ENCODE measurements around the gene SDR42E2. TPM values are rescaled to one million over a fixed set of nuclear protein-coding genes. Genes with fewer than 3 reads are reported as not detected.

The SDR42E2 gene
- not detected for total RNA-seq (2021; fragmentation: NEBNext Ultra II Directional; extraction: Animal tissue kit (Norgen Biotek cat#: 25700))
- long read RNA-seq = 0 reads

DNA sequence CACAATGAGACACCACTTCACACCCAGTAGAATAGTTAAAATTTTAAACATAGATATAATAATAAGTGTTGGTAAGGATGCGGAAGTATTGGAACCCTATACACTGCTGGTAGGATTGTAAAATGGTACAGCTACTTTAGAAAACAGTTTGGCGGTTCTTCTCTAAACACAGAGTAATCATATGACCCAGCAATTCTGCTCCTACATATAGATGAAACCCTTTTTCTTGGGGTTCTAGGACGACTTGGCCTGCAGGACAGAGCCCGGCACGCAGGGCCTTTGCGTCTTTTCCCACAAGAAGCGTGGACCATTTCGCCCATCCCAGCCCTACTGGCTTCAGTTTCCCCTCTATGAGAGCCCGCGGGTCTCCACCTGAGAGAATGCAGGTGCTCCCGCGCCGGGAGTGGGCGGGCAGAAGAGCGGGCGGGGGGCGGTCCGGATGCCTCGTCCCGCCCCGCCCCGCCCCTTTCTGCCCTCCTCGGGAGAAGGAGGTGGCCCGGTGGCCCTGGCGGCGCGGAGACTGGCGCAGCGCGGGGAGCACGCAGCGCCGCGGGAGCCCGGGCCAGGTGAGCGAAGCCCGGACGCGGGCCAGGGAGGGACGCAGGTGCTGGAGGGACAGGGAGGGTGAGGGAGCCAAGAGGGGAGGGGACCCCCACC, at the start of gene SDR42E2:
Gene SDR42E2, plus strand, starts transcription at position 508 of the 657 bp plus-strand sequence. CDS start 3,077 bp downstream, outside the sequence.
- H3K27me3 Mint-ChIP-seq (ENCODE audit: insufficient read depth) = peaks cover 25% of the 10 kb centered on the region
- DNase-seq = no peak
- no peaks in the 10 kb centered on the region for H3K36me3 Mint-ChIP-seq (ENCODE audit: low read depth)
- TF ChIP-seq, protein P1, sequence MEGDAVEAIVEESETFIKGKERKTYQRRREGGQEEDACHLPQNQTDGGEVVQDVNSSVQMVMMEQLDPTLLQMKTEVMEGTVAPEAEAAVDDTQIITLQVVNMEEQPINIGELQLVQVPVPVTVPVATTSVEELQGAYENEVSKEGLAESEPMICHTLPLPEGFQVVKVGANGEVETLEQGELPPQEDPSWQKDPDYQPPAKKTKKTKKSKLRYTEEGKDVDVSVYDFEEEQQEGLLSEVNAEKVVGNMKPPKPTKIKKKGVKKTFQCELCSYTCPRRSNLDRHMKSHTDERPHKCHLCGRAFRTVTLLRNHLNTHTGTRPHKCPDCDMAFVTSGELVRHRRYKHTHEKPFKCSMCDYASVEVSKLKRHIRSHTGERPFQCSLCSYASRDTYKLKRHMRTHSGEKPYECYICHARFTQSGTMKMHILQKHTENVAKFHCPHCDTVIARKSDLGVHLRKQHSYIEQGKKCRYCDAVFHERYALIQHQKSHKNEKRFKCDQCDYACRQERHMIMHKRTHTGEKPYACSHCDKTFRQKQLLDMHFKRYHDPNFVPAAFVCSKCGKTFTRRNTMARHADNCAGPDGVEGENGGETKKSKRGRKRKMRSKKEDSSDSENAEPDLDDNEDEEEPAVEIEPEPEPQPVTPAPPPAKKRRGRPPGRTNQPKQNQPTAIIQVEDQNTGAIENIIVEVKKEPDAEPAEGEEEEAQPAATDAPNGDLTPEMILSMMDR (IDR thresholded peaks at IDR 0.05) = no peak
- H3K9me3 Mint-ChIP-seq = peaks cover 5% of the 10 kb centered on the region; the same call in 1 of the 2 replicates
- H3K4me3 Mint-ChIP-seq = no peak within 1 kb of the TSS
- no peaks in the 10 kb centered on the region for H3K4me1 Mint-ChIP-seq (ENCODE audit: low read depth)
- H3K27ac Mint-ChIP-seq = no peak within 1 kb of the TSS

DNA sequence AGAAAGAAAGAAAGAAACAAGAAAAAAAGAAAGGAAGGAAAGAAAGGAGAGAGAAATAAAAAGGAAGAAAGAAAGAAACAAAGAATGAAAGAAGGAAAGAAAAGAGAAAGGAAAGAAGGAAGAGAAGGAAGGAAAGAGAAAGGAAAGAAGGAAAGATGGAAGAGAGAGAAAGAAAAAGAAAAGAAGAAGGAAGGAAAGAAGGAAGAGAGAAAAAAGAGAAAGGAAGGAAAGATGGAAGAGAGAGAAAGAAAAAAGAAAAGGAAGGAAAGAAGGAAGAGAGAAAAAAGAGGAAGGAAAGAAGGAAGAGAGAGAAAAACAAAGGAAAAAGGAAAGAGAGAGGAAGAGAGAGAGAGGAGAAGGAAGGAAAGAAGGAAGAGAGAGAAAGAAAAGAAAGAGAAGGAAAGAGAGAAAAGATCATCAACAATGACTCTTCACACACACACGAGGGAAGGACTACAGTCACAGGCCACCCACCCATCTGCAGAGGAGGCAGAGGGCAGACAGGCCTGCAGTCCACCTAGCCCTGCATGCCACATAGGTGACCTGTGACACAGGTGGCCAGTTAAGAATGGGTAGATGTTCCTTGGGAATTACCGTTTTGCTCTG, 46.1 kb upstream of the SDR42E2 start:
- no peak overlapping the region for H3K4me3 Mint-ChIP-seq
- H3K4me1 Mint-ChIP-seq (ENCODE audit: low read depth) = no peaks in the 10 kb centered on the region
- TF ChIP-seq, protein P1 (IDR thresholded peaks at IDR 0.05) = no peak
- no peak for DNase-seq
- H3K27me3 Mint-ChIP-seq (ENCODE audit: insufficient read depth) = peaks cover 22% of the 10 kb centered on the region
- H3K27ac Mint-ChIP-seq = no peak overlapping the region
- H3K36me3 Mint-ChIP-seq (ENCODE audit: low read depth) = no peaks in the 10 kb centered on the region
- H3K9me3 Mint-ChIP-seq = no peaks in the 10 kb centered on the region

- DNase-seq = no peak
- Mint-ChIP-seq H3K4me1 (ENCODE audit: low read depth) (no peaks in the 10 kb centered on the region), H3K36me3 (ENCODE audit: low read depth) (no peaks in the 10 kb centered on the region), H3K9me3 (no peaks in the 10 kb centered on the region), H3K27ac (no peak overlapping the region), H3K4me3 (no peak overlapping the region), H3K27me3 (ENCODE audit: insufficient read depth) (peaks cover 16% of the 10 kb centered on the region)
- TF ChIP-seq, protein P1 (IDR thresholded peaks at IDR 0.05) = no peak
These were observed 44.7 kb upstream of the SDR42E2 start for GRCh38 chr16:22117609-22118008.

GRCh38 chr16:22120440-22120839, 41.9 kb upstream of the SDR42E2 start:
- H3K4me1 Mint-ChIP-seq (ENCODE audit: low read depth) = no peaks in the 10 kb centered on the region
- H3K36me3 Mint-ChIP-seq (ENCODE audit: low read depth) = no peaks in the 10 kb centered on the region
- H3K9me3 Mint-ChIP-seq = no peaks in the 10 kb centered on the region
- H3K27ac Mint-ChIP-seq = no peak overlapping the region
- DNase-seq = no peak
- peaks cover 19% of the 10 kb centered on the region for H3K27me3 Mint-ChIP-seq (ENCODE audit: insufficient read depth)
- no peak overlapping the region for H3K4me3 Mint-ChIP-seq
- TF ChIP-seq, protein P1 (IDR thresholded peaks at IDR 0.05) = no peak

DNA sequence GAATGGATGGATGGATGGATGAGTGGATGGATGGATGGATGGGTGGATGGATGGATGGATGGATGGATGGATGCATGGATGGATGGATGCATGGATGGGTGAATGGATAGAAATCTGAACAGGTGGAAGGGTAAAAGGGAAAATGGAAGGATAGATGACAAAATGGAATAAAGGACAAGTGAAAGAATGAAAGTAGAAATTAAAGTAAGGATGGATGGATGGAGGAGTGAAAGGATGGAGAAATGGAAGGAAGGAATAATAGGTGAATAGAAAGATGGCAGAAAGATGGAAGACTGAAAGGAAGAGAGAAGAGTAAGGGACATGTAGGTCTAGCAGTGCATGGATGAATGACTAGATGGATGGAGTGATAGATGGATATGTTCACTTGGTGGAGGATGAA, 40.1 kb upstream of the SDR42E2 start:
- TF ChIP-seq, protein P1 (IDR thresholded peaks at IDR 0.05) = no peak
- DNase-seq = no peak
- H3K27me3 Mint-ChIP-seq (ENCODE audit: insufficient read depth) = peaks cover 13% of the 10 kb centered on the region
- H3K9me3 Mint-ChIP-seq = no peaks in the 10 kb centered on the region
- no peak overlapping the region for H3K27ac Mint-ChIP-seq
- H3K4me1 Mint-ChIP-seq (ENCODE audit: low read depth) = no peaks in the 10 kb centered on the region
- H3K36me3 Mint-ChIP-seq (ENCODE audit: low read depth) = no peaks in the 10 kb centered on the region
- H3K4me3 Mint-ChIP-seq = no peak overlapping the region

Data from HFFc6 (cell line).